ENCODE results near the gene PSMG3.
A peak's percentile ranks its signal among the peaks of the same experiment; 100 is the strongest.
"Not testable (repeated sequence)": the region's sequence is repeated elsewhere in the genome, so short reads cannot be mapped to it uniquely, and the experiment has no call there.

The PSMG3 gene

GRCh38 chr7:1533547-1534329 lies 36.1 kb downstream of the PSMG3 start:
- peak; percentile 72 for DNase-seq (ENCODE audit: low read depth)

DNA sequence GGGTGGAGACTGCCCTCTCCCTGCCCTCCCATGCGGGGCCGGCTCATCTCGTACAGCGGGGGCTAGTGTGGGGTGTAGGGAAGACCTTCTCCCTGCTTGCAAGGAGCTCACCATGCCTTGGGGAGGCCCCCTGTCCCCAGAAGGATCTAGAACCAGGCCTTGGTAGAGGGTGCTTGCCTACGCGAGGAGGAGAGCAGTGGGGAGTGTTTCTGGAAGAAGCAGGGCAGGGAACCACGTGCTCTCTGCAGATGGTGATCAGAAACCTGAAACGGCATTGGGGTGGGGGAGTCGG lies 36.6 kb downstream of the PSMG3 start:
- DNase-seq (ENCODE audit: low read depth), result no peak

- peak; percentile 63 for DNase-seq (ENCODE audit: low read depth)
Observed at GRCh38 chr7:1532456-1533254, 37.2 kb downstream of the PSMG3 start.

- DNase-seq (ENCODE audit: low read depth), result no peak
Observed at GRCh38 chr7:1531979-1532455, 37.8 kb downstream of the PSMG3 start.

DNA sequence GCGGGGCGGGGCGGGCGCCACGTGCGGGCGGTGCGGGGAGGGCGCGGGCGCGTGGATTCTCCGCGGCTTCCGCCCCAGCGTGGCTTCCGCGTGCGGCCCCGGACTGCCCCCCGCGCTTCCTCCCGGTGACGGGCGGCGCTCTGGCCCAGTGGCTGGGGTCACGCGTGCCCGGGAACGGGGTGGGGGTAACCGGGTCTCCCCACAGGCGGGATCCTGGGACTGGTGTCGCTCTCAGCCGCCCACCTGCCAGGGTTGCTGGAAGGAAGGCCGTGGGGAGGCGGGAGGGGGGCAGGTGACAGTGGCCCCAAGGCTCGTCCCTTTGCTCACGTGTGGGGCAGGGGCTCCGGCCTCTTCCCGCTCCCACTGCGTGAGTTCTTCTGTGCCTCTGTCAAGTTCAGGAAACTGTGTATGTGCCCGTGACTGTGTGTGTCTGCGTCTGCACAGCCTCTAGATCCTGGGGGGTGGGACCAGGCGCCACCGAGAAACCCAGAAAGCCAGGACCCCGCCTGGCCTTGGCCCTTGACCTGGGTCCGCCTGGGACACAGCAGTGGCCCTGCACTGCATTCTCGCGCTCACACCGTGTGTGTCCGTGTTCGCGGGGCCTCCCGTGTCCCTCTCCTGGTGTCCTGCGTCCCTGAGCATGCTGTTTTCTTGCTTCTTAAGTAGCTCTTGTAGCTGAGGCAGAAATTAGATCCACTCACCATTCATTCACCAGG lies 38.4 kb downstream of the PSMG3 start:
- no peak for DNase-seq (ENCODE audit: low read depth)

DNA sequence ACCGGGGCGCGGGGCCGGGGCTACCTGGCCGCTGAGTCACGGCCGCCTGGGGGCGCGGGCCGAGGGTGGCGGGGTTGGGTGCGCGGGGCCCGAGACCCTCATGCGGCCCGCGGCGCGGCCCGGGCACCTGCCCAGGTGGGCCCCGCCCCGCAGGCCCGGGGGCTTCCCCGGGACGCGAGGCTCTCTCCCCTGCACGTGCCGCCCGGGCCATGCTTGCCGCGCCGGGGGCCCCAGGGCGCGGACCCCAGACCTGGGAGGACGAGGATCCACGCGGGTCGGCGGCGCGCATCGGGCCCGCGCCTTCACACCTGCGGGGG lies 38.9 kb downstream of the PSMG3 start:
- no peak for DNase-seq (ENCODE audit: low read depth)

GRCh38 chr7:1529383-1530116 lies 40.3 kb downstream of the PSMG3 start:
- no peak for DNase-seq (ENCODE audit: low read depth)

DNA sequence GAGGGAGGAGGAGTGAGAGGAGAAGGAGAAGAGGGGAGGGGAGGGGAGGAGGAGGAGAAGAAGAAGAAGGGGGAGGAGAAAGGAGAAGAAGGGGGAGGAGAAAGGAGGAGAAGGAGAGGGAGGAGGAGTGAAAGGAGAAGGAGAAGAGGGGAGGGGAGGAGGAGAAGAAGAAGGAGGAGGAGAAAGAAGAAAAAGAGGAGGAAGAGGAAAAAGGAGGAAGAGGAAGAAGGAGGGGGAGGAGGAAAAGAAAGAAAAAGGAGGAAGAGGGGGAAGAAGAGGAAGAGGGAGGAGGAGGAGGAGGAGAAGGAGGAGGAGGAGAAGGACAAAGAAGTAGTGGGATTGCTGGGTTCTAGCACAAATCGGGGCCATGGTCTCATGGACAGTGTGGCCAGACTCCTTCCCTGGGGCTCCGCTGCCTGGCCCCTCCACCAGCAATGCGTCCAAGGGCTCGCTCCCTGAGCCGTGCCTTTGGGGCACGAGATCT lies 43.5 kb downstream of the PSMG3 start:
- no peak for DNase-seq (ENCODE audit: low read depth)

- no peak for DNase-seq (ENCODE audit: low read depth)
Observed at GRCh38 chr7:1525409-1525808, 44.4 kb downstream of the PSMG3 start.

GRCh38 chr7:1523844-1524243 lies 46.0 kb downstream of the PSMG3 start:
- no peak for DNase-seq (ENCODE audit: low read depth)

DNA sequence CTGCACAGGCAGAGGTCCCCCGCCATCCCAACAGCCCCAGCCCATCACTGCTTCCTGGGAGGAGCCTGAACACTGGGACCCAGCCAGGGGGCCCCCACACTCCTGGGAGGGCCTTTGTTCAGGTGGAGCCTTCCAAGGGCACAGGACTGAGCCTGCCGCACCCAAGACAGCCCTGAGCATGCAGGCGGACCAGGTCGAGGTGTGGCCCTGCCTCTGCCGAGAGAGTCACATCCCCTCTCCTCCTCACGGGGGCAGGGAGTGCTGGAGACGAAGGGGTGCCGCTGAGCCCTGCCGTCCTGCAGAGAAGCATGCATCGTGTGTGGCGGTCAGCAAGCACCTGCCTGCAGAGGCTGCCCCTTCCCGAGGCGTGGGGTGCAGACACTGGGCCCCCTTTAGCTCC lies 46.6 kb downstream of the PSMG3 start:
- no peak for DNase-seq (ENCODE audit: low read depth)

DNA sequence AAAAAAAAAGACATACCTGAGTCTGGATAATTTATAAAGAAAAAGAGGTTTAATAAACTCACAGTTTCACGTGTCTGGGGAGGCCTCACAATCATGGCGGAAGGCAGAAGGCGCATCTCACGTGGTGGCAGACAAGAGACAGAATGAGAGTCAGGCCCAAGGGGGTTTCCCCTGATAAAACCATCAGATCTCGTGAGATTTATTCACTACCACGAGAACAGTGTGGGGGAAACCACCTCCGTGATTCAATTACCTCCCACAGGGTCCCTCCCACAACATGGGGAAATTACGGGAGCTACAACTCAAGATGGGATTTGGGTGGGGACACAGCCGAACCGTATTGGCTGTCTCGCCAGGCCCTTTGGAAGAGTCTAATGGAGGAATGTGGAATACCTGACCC lies 48.4 kb downstream of the PSMG3 start:
- no peak for DNase-seq (ENCODE audit: low read depth)

- DNase-seq (ENCODE audit: low read depth), result peak; percentile 86
Observed at GRCh38 chr7:1520539-1521234, 49.1 kb downstream of the PSMG3 start.

- DNase-seq (ENCODE audit: low read depth), result not testable (repeated sequence)
Observed at GRCh38 chr7:1519322-1519922, 50.4 kb downstream of the PSMG3 start.
